Measurements from ENCODE around the gene OCLN. TPM values are rescaled to one million over a fixed set of nuclear protein-coding genes. Genes with fewer than 3 reads are reported as not detected.

Gene OCLN
- total RNA-seq, 1 experiment from 2014 or later, result 35.4 TPM

GRCh38 chr5:69491027-69491426 is 1.6 kb upstream of the OCLN start:
- Histone ChIP-seq H3K27me3 (ENCODE audit: low read length) (no peaks in the 10 kb centered on the region), H3K4me2 (ENCODE audit: low read length) (0 out of 2 replicates have a peak overlapping the region, but pooled peaks have one; percentile 85)

GRCh38 chr5:69491838-69492390 is 676 bp upstream of the OCLN start:
- ATAC-seq, result no peak; the same call in 1 of the 2 replicates
- Histone ChIP-seq H3K4me1 (ENCODE audit: insufficient read depth, low read length) (peaks cover 32% of the 10 kb centered on the region), H3K79me2 (ENCODE audit: low read length) (peaks cover 43% of the 10 kb centered on the region), H3F3A (ENCODE audit: low read length, unreplicated experiment) (no peaks in the 10 kb centered on the region), H4K20me1 (ENCODE audit: low read length) (peaks cover 19% of the 10 kb centered on the region; the same call in 1 of the 2 replicates), H3K9me3 (ENCODE audit: low read length) (no peaks in the 10 kb centered on the region), H3K9ac (ENCODE audit: low read length) (peak overlapping the region; percentile 94), H3K36me3 (ENCODE audit: low read depth, low read length) (no peaks in the 10 kb centered on the region), H3K27me3 (ENCODE audit: low read length) (no peaks in the 10 kb centered on the region), H3K4me3 (ENCODE audit: low read length) (peak overlapping the region; percentile 98), H3K4me2 (ENCODE audit: low read length) (peak overlapping the region; percentile 85), H3K27ac (ENCODE audit: low read length) (peak overlapping the region; percentile 88), H2AFZ (ENCODE audit: low read length) (peak overlapping the region; percentile 79), H3K9me2 (replicated peaks; ENCODE audit: low read length) (no peaks in the 10 kb centered on the region)
- DNase-seq, result no peak
- CTCF ChIA-PET, result no interaction called here
- TF ChIP-seq CTCF (conservative IDR thresholded peaks at IDR 0.05; ENCODE audit: low read depth, low read length) (no peak), EZH2phosphoT487 (IDR thresholded peaks at IDR 0.05; ENCODE audit: borderline replicate concordance, low read length) (no peak), EZH2 (IDR thresholded peaks at IDR 0.05; ENCODE audit: low read length, unreplicated experiment) (no peak)
- BruUV-seq (replicated peaks), result TSS peak; percentile 65
- POLR2A ChIA-PET (ENCODE audit: unreplicated experiment), result no interaction called here
- intact Hi-C loops (cut with micrococcal nuclease), result loop anchor here (5.0 kb wide), 1 partner anchor 40 kb away; no protein-coding TSS in a partner anchor

More at GRCh38 chr5:69491027-69491426, 1.6 kb upstream of the OCLN start:
- ChIA-PET POLR2A (ENCODE audit: unreplicated experiment) (no interaction called here), CTCF (no interaction called here)
- no peak for TF ChIP-seq CTCF (conservative IDR thresholded peaks at IDR 0.05; ENCODE audit: low read depth, low read length)
- no peak for TF ChIP-seq EZH2phosphoT487 (IDR thresholded peaks at IDR 0.05; ENCODE audit: borderline replicate concordance, low read length)
- H3K9me2 ChIP-seq (replicated peaks; ENCODE audit: low read length), result no peaks in the 10 kb centered on the region
- H3K9me3 ChIP-seq (ENCODE audit: low read length), result no peaks in the 10 kb centered on the region
- intact Hi-C loops (cut with micrococcal nuclease), result loop anchor here (5.0 kb wide), 1 partner anchor 39 kb away; no protein-coding TSS in a partner anchor
- peaks cover 18% of the 10 kb centered on the region; the same call in 1 of the 2 replicates for H4K20me1 ChIP-seq (ENCODE audit: low read length)
- H3K27ac ChIP-seq (ENCODE audit: low read length), result no peak overlapping the region
- H3K36me3 ChIP-seq (ENCODE audit: low read depth, low read length), result no peaks in the 10 kb centered on the region
- H3K79me2 ChIP-seq (ENCODE audit: low read length), result peaks cover 34% of the 10 kb centered on the region
- H3K9ac ChIP-seq (ENCODE audit: low read length), result no peak overlapping the region
- peaks cover 27% of the 10 kb centered on the region for H3K4me1 ChIP-seq (ENCODE audit: insufficient read depth, low read length)
- ATAC-seq (no peak), DNase-seq (no peak)
- no peak overlapping the region for H2AFZ ChIP-seq (ENCODE audit: low read length)
- H3F3A ChIP-seq (ENCODE audit: low read length, unreplicated experiment), result no peaks in the 10 kb centered on the region
- BruUV-seq (replicated peaks), result no TSS peak
- H3K4me3 ChIP-seq (ENCODE audit: low read length), result no peak overlapping the region

- H3F3A ChIP-seq (ENCODE audit: low read length, unreplicated experiment), result no peaks in the 10 kb centered on the region
- H3K27ac ChIP-seq (ENCODE audit: low read length), result peak overlapping the region; percentile 88
- no peak for TF ChIP-seq EZH2phosphoT487 (IDR thresholded peaks at IDR 0.05; ENCODE audit: borderline replicate concordance, low read length)
- TF ChIP-seq CTCF (conservative IDR thresholded peaks at IDR 0.05; ENCODE audit: low read depth, low read length), result no peak
- TF ChIP-seq EZH2 (IDR thresholded peaks at IDR 0.05; ENCODE audit: low read length, unreplicated experiment), result no peak
- peak overlapping the region; percentile 98 for H3K4me3 ChIP-seq (ENCODE audit: low read length)
- CTCF ChIA-PET, result no interaction called here
- H2AFZ ChIP-seq (ENCODE audit: low read length), result peak overlapping the region; percentile 79
- peak overlapping the region; percentile 85 for H3K4me2 ChIP-seq (ENCODE audit: low read length)
- no peaks in the 10 kb centered on the region for H3K36me3 ChIP-seq (ENCODE audit: low read depth, low read length)
- no peaks in the 10 kb centered on the region for H3K9me2 ChIP-seq (replicated peaks; ENCODE audit: low read length)
- intact Hi-C loops (cut with micrococcal nuclease), result loop anchor here (1.0 to 5.0 kb wide), 2 partner anchors 41 to 78 kb away; partner anchors contain the start of gene MARVELD2
- peaks cover 21% of the 10 kb centered on the region; the same call in 1 of the 2 replicates for H4K20me1 ChIP-seq (ENCODE audit: low read length)
- peak; percentile 23 for ATAC-seq
- POLR2A ChIA-PET (ENCODE audit: unreplicated experiment), result interaction anchor here (0.6 to 0.7 kb wide), 2 partner anchors 93 to 95 kb away, joined by 3 to 7 read pairs; no protein-coding TSS in a partner anchor
- TSS peak; percentile 30 for BruUV-seq (replicated peaks)
- H3K9me3 ChIP-seq (ENCODE audit: low read length), result no peaks in the 10 kb centered on the region
- H3K9ac ChIP-seq (ENCODE audit: low read length), result peak overlapping the region; percentile 94
- peaks cover 53% of the 10 kb centered on the region for H3K79me2 ChIP-seq (ENCODE audit: low read length)
- peaks cover 41% of the 10 kb centered on the region for H3K4me1 ChIP-seq (ENCODE audit: insufficient read depth, low read length)
- DNase-seq, result no peak
- no peaks in the 10 kb centered on the region for H3K27me3 ChIP-seq (ENCODE audit: low read length)
These were observed 369 bp downstream of the OCLN start for GRCh38 chr5:69492923-69493395.

Data from PC-3 (cell line).